ENCODE data around the gene THUMPD2.

Gene THUMPD2

DNA sequence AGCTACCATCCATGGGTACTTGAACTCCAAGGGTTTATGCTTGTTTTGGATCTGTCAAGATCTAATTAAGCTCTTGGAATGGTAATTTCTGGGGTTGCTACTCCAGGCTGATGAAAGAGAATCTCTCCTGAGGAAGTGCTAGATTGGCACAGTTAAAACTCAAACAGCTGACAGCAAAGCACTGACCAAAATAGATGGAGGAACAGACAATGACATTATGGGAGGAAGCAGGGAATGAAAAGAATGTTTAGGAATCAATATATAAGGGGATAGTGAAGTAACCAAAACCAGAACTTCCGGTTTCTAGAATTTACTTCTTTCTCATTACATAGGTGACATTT, 6.3 kb downstream of the THUMPD2 start:
- no peak for TF ChIP-seq CEBPB (IDR thresholded peaks at IDR 0.05)
- no peak for TF ChIP-seq YY1 (IDR thresholded peaks at IDR 0.05; ENCODE audit: low read depth)
- no peak for TF ChIP-seq NFIC (IDR thresholded peaks at IDR 0.05)
- TF ChIP-seq EGR1 (IDR thresholded peaks at IDR 0.05) = no peak
- TF ChIP-seq FOXM1 (IDR thresholded peaks at IDR 0.05; ENCODE audit: borderline replicate concordance, low read depth) = no peak
- TF ChIP-seq TEAD4 (IDR thresholded peaks at IDR 0.05) = no peak
- TF ChIP-seq, protein P1, sequence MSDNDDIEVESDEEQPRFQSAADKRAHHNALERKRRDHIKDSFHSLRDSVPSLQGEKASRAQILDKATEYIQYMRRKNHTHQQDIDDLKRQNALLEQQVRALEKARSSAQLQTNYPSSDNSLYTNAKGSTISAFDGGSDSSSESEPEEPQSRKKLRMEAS (IDR thresholded peaks at IDR 0.05) = no peak
- TF ChIP-seq TCF12 (IDR thresholded peaks at IDR 0.05; ENCODE audit: low read depth) = no peak
- no peak for TF ChIP-seq EP300 (IDR thresholded peaks at IDR 0.05; ENCODE audit: borderline replicate concordance)
- TF ChIP-seq, protein P2, sequence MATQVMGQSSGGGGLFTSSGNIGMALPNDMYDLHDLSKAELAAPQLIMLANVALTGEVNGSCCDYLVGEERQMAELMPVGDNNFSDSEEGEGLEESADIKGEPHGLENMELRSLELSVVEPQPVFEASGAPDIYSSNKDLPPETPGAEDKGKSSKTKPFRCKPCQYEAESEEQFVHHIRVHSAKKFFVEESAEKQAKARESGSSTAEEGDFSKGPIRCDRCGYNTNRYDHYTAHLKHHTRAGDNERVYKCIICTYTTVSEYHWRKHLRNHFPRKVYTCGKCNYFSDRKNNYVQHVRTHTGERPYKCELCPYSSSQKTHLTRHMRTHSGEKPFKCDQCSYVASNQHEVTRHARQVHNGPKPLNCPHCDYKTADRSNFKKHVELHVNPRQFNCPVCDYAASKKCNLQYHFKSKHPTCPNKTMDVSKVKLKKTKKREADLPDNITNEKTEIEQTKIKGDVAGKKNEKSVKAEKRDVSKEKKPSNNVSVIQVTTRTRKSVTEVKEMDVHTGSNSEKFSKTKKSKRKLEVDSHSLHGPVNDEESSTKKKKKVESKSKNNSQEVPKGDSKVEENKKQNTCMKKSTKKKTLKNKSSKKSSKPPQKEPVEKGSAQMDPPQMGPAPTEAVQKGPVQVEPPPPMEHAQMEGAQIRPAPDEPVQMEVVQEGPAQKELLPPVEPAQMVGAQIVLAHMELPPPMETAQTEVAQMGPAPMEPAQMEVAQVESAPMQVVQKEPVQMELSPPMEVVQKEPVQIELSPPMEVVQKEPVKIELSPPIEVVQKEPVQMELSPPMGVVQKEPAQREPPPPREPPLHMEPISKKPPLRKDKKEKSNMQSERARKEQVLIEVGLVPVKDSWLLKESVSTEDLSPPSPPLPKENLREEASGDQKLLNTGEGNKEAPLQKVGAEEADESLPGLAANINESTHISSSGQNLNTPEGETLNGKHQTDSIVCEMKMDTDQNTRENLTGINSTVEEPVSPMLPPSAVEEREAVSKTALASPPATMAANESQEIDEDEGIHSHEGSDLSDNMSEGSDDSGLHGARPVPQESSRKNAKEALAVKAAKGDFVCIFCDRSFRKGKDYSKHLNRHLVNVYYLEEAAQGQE (IDR thresholded peaks at IDR 0.05; ENCODE audit: low read depth) = no peak
- no peak for TF ChIP-seq RAD21 (IDR thresholded peaks at IDR 0.05; ENCODE audit: low read depth)

DNA sequence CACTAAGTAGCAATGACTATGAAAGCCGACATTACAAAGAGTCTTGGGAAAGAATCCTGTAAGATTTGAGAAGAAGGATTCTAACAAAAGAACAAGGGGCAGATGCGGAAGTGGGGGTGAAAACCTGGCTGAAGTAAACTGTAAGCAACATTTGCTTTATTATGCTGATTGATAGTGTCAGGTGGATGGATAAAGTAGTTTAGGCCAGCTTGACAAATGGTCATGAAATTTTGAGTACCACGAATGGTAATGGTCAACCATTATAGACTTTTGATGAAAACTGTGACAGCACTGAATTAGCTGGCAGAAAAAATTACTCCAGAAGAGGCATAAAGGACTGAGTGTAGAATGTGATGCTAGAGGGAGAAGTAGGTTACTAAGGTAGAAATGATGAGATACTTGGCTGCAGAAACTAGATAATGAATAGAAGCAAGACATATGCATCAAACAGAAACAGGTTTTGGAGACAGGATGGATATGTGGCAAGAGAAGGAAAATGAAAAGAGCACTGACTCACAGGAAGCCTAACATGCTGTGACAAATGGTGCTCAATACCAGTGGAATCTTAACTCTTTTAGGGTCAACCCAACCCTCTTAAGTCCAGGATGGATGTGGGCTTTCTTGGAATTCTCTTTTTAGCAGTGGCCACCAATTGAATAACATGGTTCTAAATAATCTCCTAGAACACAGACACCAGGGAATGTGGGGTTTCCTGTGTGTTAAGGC, 6.8 kb downstream of the THUMPD2 start:
- no peak for TF ChIP-seq RAD21 (IDR thresholded peaks at IDR 0.05; ENCODE audit: low read depth)
- TF ChIP-seq NFIC (IDR thresholded peaks at IDR 0.05) = no peak
- TF ChIP-seq, protein P2 (IDR thresholded peaks at IDR 0.05; ENCODE audit: low read depth) = no peak
- TF ChIP-seq FOXM1 (IDR thresholded peaks at IDR 0.05; ENCODE audit: borderline replicate concordance, low read depth) = no peak
- no peak for TF ChIP-seq YY1 (IDR thresholded peaks at IDR 0.05; ENCODE audit: low read depth)
- TF ChIP-seq TEAD4 (IDR thresholded peaks at IDR 0.05) = no peak
- no peak for TF ChIP-seq EGR1 (IDR thresholded peaks at IDR 0.05)
- TF ChIP-seq TCF12 (IDR thresholded peaks at IDR 0.05; ENCODE audit: low read depth) = no peak
- TF ChIP-seq TAF1 (IDR thresholded peaks at IDR 0.05; ENCODE audit: low read depth) = no peak
- TF ChIP-seq, protein P3, sequence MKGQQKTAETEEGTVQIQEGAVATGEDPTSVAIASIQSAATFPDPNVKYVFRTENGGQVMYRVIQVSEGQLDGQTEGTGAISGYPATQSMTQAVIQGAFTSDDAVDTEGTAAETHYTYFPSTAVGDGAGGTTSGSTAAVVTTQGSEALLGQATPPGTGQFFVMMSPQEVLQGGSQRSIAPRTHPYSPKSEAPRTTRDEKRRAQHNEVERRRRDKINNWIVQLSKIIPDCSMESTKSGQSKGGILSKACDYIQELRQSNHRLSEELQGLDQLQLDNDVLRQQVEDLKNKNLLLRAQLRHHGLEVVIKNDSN (IDR thresholded peaks at IDR 0.05) = no peak
- TF ChIP-seq ZBTB7A (IDR thresholded peaks at IDR 0.05; ENCODE audit: low read depth) = no peak
- TF ChIP-seq, protein P1 (IDR thresholded peaks at IDR 0.05) = no peak
- TF ChIP-seq CEBPB (IDR thresholded peaks at IDR 0.05) = no peak
- TF ChIP-seq CREB1 (IDR thresholded peaks at IDR 0.05; ENCODE audit: low read depth) = no peak
- TF ChIP-seq EP300 (IDR thresholded peaks at IDR 0.05; ENCODE audit: borderline replicate concordance) = no peak

DNA sequence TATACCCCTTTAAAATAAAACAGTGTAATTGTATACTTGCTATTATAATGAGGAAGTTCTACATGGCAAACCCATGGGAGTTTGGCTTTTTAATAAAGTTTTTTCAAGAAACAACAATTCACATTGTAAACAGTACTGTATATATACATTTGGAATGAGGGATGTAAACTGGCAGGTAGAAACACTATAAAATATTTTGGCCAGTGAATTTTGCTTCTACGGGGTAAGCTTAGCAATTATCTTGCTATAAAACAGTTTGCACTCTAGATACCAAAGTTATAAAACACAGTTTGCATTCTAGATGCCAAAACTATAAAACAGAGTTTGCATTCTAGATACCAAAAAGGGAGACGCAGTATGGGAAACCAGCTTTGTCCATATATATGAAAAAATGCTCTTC, 16.6 kb downstream of the THUMPD2 start:
- TF ChIP-seq TAF1 (IDR thresholded peaks at IDR 0.05; ENCODE audit: low read depth) = no peak
- TF ChIP-seq, protein P3 (IDR thresholded peaks at IDR 0.05) = no peak
- TF ChIP-seq, protein P1 (IDR thresholded peaks at IDR 0.05) = no peak
- no peak for TF ChIP-seq TEAD4 (IDR thresholded peaks at IDR 0.05)
- no peak for TF ChIP-seq NFIC (IDR thresholded peaks at IDR 0.05)
- no peak for TF ChIP-seq EP300 (IDR thresholded peaks at IDR 0.05; ENCODE audit: borderline replicate concordance)
- no peak for TF ChIP-seq RAD21 (IDR thresholded peaks at IDR 0.05; ENCODE audit: low read depth)
- no peak for TF ChIP-seq ZBTB7A (IDR thresholded peaks at IDR 0.05; ENCODE audit: low read depth)
- no peak for TF ChIP-seq CEBPB (IDR thresholded peaks at IDR 0.05)

DNA sequence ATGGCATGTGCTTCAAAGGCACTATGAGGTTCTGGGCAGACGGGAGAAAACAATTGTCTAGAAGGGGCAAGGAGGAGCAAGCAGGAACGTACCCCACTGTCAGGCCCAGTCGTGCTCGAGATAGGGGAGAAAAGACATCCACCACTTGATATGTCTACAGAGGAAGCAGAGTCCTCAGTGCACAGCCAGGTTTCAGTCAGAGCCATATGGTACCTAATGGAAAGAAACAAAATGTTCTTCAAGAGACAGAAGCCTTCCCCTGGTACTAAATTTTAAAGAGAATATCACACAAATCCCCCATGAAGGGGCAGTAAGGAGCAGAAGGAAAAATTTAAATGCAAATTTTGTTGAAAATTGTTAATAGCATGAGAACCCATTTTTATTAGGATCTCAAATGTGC, 21.9 kb downstream of the THUMPD2 start:
- TF ChIP-seq, protein P3 (IDR thresholded peaks at IDR 0.05) = no peak
- TF ChIP-seq EP300 (IDR thresholded peaks at IDR 0.05; ENCODE audit: borderline replicate concordance) (no peak), TCF12 (IDR thresholded peaks at IDR 0.05; ENCODE audit: low read depth) (no peak), CREB1 (IDR thresholded peaks at IDR 0.05; ENCODE audit: low read depth) (no peak), NFIC (IDR thresholded peaks at IDR 0.05) (no peak), ZBTB7A (IDR thresholded peaks at IDR 0.05; ENCODE audit: low read depth) (no peak), TEAD4 (IDR thresholded peaks at IDR 0.05) (no peak)
- TF ChIP-seq, protein P1 (IDR thresholded peaks at IDR 0.05) = no peak

DNA sequence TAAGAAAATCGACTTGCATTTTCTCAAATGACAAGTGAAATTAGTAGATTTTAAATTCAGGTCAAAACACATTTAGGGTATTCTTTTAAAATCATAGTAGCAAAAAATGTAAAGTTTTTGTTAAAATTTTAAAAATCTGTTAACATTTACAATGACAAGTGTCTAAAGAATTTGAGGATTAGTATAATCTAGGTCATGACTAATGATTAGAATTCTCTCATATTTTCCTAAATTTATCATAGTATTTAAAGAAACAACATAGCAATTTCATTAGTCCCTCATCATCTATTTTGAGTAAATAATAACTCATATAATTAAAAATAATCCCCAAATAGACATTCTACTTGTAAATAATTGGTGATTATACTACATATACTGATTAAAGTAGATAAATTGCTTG, 23.6 kb downstream of the THUMPD2 start:
- TF ChIP-seq TCF12 (IDR thresholded peaks at IDR 0.05; ENCODE audit: low read depth) (no peak), NFIC (IDR thresholded peaks at IDR 0.05) (no peak), CEBPB (IDR thresholded peaks at IDR 0.05) (no peak), CREB1 (IDR thresholded peaks at IDR 0.05; ENCODE audit: low read depth) (no peak), TAF1 (IDR thresholded peaks at IDR 0.05; ENCODE audit: low read depth) (no peak), YY1 (IDR thresholded peaks at IDR 0.05; ENCODE audit: low read depth) (no peak), ZBTB7A (IDR thresholded peaks at IDR 0.05; ENCODE audit: low read depth) (no peak), RAD21 (IDR thresholded peaks at IDR 0.05; ENCODE audit: low read depth) (no peak), TEAD4 (IDR thresholded peaks at IDR 0.05) (no peak), FOXM1 (IDR thresholded peaks at IDR 0.05; ENCODE audit: borderline replicate concordance, low read depth) (no peak), EP300 (IDR thresholded peaks at IDR 0.05; ENCODE audit: borderline replicate concordance) (no peak), EGR1 (IDR thresholded peaks at IDR 0.05) (no peak)
- TF ChIP-seq, protein P2 (IDR thresholded peaks at IDR 0.05; ENCODE audit: low read depth) = no peak
- TF ChIP-seq, protein P3 (IDR thresholded peaks at IDR 0.05) = no peak
- TF ChIP-seq, protein P1 (IDR thresholded peaks at IDR 0.05) = no peak
